ENCODE results near the gene ACOT8. TPM values are rescaled to one million over a fixed set of nuclear protein-coding genes. Genes with fewer than 3 reads are reported as not detected.

ACOT8 gene
- total and polyA plus RNA-seq, 9 of the 15 experiments (the other 6 are each of a cell fraction or from before 2014, with no cell fraction given) = 8.2 to 46.7 (median 20.7) TPM

DNA sequence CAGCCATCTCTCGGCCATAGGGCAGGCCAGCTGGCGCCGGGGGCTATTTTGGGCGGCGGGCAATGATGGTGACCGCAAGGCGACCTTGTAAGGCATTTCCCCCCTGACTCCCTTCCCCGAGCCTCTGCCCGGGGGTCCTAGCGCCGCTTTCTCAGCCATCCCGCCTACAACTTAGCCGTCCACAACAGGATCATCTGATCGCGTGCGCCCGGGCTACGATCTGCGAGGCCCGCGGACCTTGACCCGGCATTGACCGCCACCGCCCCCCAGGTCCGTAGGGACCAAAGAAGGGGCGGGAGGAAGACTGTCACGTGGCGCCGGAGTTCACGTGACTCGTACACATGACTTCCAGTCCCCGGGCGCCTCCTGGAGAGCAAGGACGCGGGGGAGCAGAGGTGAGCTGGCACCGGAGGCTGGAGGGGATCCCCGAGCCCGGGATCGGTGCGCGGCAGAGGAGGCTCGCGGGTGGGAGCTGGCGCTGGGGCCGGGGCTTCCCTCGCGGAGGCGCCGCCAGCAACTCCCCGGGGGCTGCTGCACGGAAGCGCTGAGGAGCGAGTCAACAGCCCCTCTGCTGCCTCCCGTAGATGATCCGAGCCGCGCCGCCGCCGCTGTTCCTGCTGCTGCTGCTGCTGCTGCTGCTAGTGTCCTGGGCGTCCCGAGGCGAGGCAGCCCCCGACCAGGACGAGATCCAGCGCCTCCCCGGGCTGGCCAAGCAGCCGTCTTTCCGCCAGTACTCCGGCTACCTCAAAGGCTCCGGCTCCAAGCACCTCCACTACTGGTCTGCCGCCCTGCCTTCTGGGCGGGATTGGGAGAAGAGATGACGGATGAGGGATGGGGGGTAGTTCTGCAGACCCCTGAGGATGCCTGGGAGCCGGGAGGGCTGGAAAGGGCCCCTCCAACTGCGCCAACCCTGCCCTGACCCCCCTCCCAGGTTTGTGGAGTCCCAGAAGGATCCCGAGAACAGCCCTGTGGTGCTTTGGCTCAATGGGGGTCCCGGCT is 34.1 kb upstream of the ACOT8 start, which contains the start of the genes CTSA and NEURL2 (continued):
- TF ChIP-seq ATF7 (IDR thresholded peaks at IDR 0.05) = peak; percentile 69
- 0 out of 2 replicates have a peak, but pooled peaks have one; percentile 31 for TF ChIP-seq SMC3 (conservative IDR thresholded peaks at IDR 0.05; ENCODE audit: insufficient read depth, low read depth, low read length)
- TF ChIP-seq, protein P1, sequence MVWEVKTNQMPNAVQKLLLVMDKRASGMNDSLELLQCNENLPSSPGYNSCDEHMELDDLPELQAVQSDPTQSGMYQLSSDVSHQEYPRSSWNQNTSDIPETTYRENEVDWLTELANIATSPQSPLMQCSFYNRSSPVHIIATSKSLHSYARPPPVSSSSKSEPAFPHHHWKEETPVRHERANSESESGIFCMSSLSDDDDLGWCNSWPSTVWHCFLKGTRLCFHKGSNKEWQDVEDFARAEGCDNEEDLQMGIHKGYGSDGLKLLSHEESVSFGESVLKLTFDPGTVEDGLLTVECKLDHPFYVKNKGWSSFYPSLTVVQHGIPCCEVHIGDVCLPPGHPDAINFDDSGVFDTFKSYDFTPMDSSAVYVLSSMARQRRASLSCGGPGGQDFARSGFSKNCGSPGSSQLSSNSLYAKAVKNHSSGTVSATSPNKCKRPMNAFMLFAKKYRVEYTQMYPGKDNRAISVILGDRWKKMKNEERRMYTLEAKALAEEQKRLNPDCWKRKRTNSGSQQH (CRISPR knock-in tag; IDR thresholded peaks at IDR 0.05) = no peak
- peak; percentile 13; the same call in 1 of the 2 replicates for TF ChIP-seq NFIC (IDR thresholded peaks at IDR 0.05)
- no peak for TF ChIP-seq GATA2 (CRISPR knock-in tag; IDR thresholded peaks at IDR 0.05)
- TF ChIP-seq SREBF2 (CRISPR knock-in tag; IDR thresholded peaks at IDR 0.05) = no peak
- TF ChIP-seq, protein P2, sequence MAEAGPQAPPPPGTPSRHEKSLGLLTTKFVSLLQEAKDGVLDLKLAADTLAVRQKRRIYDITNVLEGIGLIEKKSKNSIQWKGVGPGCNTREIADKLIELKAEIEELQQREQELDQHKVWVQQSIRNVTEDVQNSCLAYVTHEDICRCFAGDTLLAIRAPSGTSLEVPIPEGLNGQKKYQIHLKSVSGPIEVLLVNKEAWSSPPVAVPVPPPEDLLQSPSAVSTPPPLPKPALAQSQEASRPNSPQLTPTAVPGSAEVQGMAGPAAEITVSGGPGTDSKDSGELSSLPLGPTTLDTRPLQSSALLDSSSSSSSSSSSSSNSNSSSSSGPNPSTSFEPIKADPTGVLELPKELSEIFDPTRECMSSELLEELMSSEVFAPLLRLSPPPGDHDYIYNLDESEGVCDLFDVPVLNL (CRISPR knock-in tag; IDR thresholded peaks at IDR 0.05; ENCODE audit: low read depth) = no peak
- peak; percentile 59; the same call in 1 of the 2 replicates for TF ChIP-seq DMBX1 (CRISPR knock-in tag; IDR thresholded peaks at IDR 0.05; ENCODE audit: borderline replicate concordance)
- peak; percentile 77; the same call in 1 of the 2 replicates for TF ChIP-seq KAT8 (IDR thresholded peaks at IDR 0.05; ENCODE audit: low read depth)
- TF ChIP-seq, protein P3, sequence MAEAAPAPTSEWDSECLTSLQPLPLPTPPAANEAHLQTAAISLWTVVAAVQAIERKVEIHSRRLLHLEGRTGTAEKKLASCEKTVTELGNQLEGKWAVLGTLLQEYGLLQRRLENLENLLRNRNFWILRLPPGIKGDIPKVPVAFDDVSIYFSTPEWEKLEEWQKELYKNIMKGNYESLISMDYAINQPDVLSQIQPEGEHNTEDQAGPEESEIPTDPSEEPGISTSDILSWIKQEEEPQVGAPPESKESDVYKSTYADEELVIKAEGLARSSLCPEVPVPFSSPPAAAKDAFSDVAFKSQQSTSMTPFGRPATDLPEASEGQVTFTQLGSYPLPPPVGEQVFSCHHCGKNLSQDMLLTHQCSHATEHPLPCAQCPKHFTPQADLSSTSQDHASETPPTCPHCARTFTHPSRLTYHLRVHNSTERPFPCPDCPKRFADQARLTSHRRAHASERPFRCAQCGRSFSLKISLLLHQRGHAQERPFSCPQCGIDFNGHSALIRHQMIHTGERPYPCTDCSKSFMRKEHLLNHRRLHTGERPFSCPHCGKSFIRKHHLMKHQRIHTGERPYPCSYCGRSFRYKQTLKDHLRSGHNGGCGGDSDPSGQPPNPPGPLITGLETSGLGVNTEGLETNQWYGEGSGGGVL (CRISPR knock-in tag; IDR thresholded peaks at IDR 0.05) = no peak
- no peak for TF ChIP-seq ZNF507 (tag; conservative IDR thresholded peaks at IDR 0.05)
- TF ChIP-seq ZNF263 (CRISPR knock-in tag; IDR thresholded peaks at IDR 0.05; ENCODE audit: borderline replicate concordance) = no peak
- TF ChIP-seq, protein P4, sequence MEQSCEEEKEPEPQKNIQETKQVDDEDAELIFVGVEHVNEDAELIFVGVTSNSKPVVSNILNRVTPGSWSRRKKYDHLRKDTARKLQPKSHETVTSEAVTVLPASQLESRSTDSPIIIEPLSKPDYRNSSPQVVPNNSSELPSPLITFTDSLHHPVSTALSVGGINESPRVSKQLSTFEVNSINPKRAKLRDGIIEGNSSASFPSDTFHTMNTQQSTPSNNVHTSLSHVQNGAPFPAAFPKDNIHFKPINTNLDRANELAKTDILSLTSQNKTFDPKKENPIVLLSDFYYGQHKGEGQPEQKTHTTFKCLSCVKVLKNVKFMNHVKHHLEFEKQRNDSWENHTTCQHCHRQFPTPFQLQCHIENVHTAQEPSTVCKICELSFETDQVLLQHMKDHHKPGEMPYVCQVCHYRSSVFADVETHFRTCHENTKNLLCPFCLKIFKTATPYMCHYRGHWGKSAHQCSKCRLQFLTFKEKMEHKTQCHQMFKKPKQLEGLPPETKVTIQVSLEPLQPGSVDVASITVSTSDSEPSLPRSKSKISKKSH (CRISPR knock-in tag; IDR thresholded peaks at IDR 0.05) = no peak
- TF ChIP-seq, protein P5, sequence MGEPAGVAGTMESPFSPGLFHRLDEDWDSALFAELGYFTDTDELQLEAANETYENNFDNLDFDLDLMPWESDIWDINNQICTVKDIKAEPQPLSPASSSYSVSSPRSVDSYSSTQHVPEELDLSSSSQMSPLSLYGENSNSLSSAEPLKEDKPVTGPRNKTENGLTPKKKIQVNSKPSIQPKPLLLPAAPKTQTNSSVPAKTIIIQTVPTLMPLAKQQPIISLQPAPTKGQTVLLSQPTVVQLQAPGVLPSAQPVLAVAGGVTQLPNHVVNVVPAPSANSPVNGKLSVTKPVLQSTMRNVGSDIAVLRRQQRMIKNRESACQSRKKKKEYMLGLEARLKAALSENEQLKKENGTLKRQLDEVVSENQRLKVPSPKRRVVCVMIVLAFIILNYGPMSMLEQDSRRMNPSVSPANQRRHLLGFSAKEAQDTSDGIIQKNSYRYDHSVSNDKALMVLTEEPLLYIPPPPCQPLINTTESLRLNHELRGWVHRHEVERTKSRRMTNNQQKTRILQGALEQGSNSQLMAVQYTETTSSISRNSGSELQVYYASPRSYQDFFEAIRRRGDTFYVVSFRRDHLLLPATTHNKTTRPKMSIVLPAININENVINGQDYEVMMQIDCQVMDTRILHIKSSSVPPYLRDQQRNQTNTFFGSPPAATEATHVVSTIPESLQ (CRISPR knock-in tag; IDR thresholded peaks at IDR 0.05) = peak; percentile 61; the same call in 1 of the 2 replicates
- peak; percentile 54 for TF ChIP-seq CCNT2 (IDR thresholded peaks at IDR 0.05; ENCODE audit: borderline replicate concordance, extremely low read depth, insufficient read length, low read depth, low read length)
- TF ChIP-seq RFX1 (IDR thresholded peaks at IDR 0.05) = no peak
- 0 out of 2 replicates have a peak, but pooled peaks have one; percentile 49 for TF ChIP-seq NBN (IDR thresholded peaks at IDR 0.05; ENCODE audit: low read depth)
- no peak for TF ChIP-seq NR2C2 (CRISPR knock-in tag; IDR thresholded peaks at IDR 0.05)
- TF ChIP-seq NR2C2 (tag; IDR thresholded peaks at IDR 0.05) = peak; percentile 90

All from K562 (cell line).